Spinal cord (tissue), 10 donors: ENCODE measurements around the gene PDZD8. TPM values are rescaled to one million over a fixed set of nuclear protein-coding genes. Genes with fewer than 3 reads are reported as not detected.
A peak's percentile ranks its signal among the peaks of the same experiment; 100 is the strongest.

Source experiments
- DNase-seq, 6 donors: peaks; one replicate each; pipeline versions ENCODE4 v3.0.0 to v3.0.0-alpha.2; 2013 to 2015; ENCODE audit warnings: low spot score in 6 of 6, low read depth in 4 of 6
- H3K27ac ChIP-seq: one replicate; pipeline ENCODE4 v1.5.1; 2013; ENCODE audit warnings: low read depth, low read length, control low read depth
- H3K27me3 ChIP-seq: one replicate; pipeline ENCODE4 v1.6.1; 2013; ENCODE audit warnings: low read length; ENCODE audit not compliant: control insufficient read depth, insufficient read depth
- H3K36me3 ChIP-seq: one replicate; pipeline ENCODE4 v1.6.1; 2013; ENCODE audit warnings: low read length; ENCODE audit not compliant: control insufficient read depth, insufficient read depth
- H3K4me1 ChIP-seq: one replicate; pipeline ENCODE4 v1.6.1; 2013; ENCODE audit warnings: low read length; ENCODE audit not compliant: control insufficient read depth, insufficient read depth
- H3K4me3 ChIP-seq: one replicate; pipeline ENCODE4 v1.5.1; 2013; ENCODE audit warnings: low read depth, low read length, control low read depth
- H3K9me3 ChIP-seq: one replicate; pipeline ENCODE4 v1.6.1; 2013; ENCODE audit warnings: low read length; ENCODE audit not compliant: control insufficient read depth, insufficient read depth
- WGBS: methylation state at CpG from one replicate; pipeline ENCODE4 v1.1.5; 2013; ENCODE audit warnings: missing lambda C conversion rate; ENCODE audit not compliant: insufficient coverage; 5-methylcytosine and 5-hydroxymethylcytosine counted together
- polyA plus RNA-seq, 2 donors: library from polyadenylated mRNA; unstranded; fragments of 120-200 nt; gene quantifications; one replicate each; pipeline ENCODE4 v1.2.1, GENCODE V29; 2013; ENCODE audit not compliant: insufficient read length in 2 of 2
- total RNA-seq, 2 donors: library from RNA; depleted of rRNA in 1 of 2; stranded (reverse); fragments of 120-200 nt in 1 of 2; fragments of >200 nt in 1 of 2; gene quantifications; one replicate each; pipeline versions ENCODE4 v1.2.3 to v1.2.4, GENCODE V29; 2013 to 2014
- donor health status: healthy.

Gene PDZD8
- total and polyA plus RNA-seq, 4 donors, result 25.2 to 43.6 (median 35.6) TPM

DNA sequence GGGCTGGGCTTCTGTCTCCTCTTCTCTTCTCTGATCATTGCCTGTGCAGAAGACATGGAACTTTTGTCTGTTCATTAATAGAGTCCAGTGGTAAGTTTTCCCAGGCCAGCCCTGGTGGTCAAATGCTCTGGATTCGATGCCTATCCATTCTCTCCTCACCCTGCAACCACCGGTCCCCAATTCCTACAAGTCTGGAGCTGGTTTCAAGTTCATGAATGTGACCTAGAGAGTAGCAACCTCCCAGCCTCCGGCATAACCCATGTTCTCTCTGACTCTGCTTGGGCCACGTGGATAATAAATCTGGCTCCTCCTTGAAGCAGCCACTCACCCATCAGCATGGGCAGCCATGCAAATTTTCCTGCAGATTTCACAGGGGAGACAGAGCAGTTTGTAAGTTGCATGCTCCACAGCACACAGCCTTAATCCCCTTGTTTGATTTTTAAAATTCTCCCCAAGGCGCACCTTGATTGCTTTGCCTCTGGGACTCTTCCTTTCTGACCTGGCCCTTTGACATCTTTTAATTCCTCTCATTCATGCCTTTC is 37.3 kb upstream of the PDZD8 start:
- Histone ChIP-seq H3K9me3 (no peaks in the 10 kb centered on the region), H3K27ac (no peak overlapping the region), H3K4me3 (no peak overlapping the region), H3K4me1 (no peaks in the 10 kb centered on the region), H3K36me3 (no peaks in the 10 kb centered on the region), H3K27me3 (no peaks in the 10 kb centered on the region)
- 73% methylated on average over 4 of the region's 5 CpGs for WGBS
- no peak for DNase-seq

- H3K27ac ChIP-seq, result no peak overlapping the region
- 80% methylated on average over 4 of the region's 8 CpGs for WGBS
- no peaks in the 10 kb centered on the region for H3K4me1 ChIP-seq
- no peaks in the 10 kb centered on the region for H3K9me3 ChIP-seq
- DNase-seq, result peak in 2 of 6 donors; percentile 19 to 76
- H3K4me3 ChIP-seq, result no peak overlapping the region
- H3K36me3 ChIP-seq, result no peaks in the 10 kb centered on the region
- H3K27me3 ChIP-seq, result no peaks in the 10 kb centered on the region
Observed at GRCh38 chr10:117411479-117412399, 36.5 kb upstream of the PDZD8 start.

- H3K27ac ChIP-seq, result no peak overlapping the region
- DNase-seq, result no peak
- H3K9me3 ChIP-seq, result no peaks in the 10 kb centered on the region
- no peaks in the 10 kb centered on the region for H3K27me3 ChIP-seq
- WGBS, result 97% methylated on average over 4 of the region's 4 CpGs
- no peaks in the 10 kb centered on the region for H3K36me3 ChIP-seq
- no peak overlapping the region for H3K4me3 ChIP-seq
- no peaks in the 10 kb centered on the region for H3K4me1 ChIP-seq
Observed at GRCh38 chr10:117410557-117410956, 35.3 kb upstream of the PDZD8 start.

DNA sequence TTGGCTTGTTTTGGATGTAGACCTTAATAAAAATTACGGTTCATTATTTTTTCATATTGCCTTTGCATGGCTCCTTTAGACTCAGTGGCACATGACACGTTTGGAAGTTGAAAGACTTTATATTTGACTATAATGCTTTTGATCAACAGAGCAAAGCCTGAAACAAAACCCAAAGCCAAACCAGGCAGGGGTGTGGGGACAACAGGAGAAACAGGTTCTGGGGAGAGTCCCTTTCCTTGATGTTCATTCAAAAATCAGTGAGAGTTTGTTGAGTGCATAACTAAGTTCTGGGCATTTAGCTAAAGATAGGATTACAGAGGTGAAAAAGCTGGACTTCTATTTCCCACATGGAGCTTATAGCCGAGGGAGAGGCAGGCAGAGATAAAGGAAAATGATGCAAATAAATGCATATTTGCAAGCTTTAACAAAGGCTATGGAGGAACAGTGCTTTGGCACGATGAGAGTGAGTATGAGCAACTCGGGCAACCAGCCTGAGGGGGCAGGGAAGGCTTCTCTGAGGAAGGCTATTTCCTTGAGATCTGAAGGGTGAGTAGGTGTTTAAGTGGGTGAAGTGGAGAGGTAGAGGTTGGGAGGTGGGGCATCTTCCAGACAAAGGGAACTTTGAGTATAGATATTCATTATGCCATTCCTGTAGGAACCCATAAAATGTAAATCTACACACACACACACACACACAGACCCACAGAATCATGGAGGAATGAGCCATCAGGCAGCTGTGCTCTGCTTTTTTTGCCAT is 34.5 kb upstream of the PDZD8 start:
- DNase-seq, result no peak
- Histone ChIP-seq H3K36me3 (no peaks in the 10 kb centered on the region), H3K9me3 (no peaks in the 10 kb centered on the region), H3K4me1 (no peaks in the 10 kb centered on the region), H3K4me3 (no peak overlapping the region), H3K27me3 (no peaks in the 10 kb centered on the region), H3K27ac (no peak overlapping the region)
- 80% methylated on average over 3 of the region's 5 CpGs for WGBS

DNA sequence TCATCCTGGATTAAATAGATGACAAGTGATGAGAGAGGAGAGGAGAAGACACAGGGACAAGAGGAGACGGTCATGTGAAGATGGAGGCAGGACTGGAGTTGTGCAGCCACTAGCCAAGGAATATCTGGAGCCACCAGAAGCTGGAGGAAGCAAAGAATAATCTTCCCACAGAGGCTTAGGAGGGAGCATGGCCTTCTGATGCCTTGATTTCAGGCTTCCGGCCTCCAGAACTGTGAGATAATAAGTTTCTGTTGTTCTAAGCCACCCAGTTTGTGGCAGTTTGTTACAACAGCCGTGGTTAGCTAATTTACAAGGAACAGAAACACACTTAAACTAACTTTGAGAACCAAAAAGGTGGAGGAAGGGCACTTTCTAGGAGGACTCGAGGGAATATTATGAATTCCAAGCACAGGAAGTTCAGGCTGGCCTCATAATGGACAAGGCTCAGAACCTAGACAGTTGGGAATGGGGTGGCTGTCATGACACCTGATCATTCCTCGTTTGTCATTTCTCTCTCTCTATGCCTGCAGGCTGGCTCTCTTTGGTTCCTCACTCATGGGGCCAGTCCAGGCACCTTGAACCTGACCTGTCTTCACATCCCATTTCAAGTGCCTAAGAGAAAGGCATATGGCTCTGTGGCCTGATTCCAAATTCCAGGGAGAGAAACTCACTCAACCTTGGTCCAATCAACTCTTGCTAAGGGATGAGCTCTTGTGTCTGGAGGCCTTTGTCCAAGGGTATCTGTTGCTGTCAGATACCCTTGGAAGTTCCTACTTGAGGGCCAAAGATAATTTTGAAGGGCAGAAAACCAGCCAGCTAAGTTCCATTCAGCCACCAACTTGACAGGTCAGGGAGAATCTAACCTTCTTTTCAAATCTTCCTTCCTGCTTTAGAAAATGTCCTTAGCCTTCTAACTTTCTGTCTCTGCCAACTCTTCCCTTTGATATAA is 33.5 kb upstream of the PDZD8 start:
- DNase-seq, result no peak
- Histone ChIP-seq H3K9me3 (no peaks in the 10 kb centered on the region), H3K27me3 (no peaks in the 10 kb centered on the region), H3K27ac (no peak overlapping the region), H3K4me1 (no peaks in the 10 kb centered on the region), H3K4me3 (no peak overlapping the region), H3K36me3 (no peaks in the 10 kb centered on the region)
- 76% methylated on average over 3 of the region's 5 CpGs for WGBS

DNA sequence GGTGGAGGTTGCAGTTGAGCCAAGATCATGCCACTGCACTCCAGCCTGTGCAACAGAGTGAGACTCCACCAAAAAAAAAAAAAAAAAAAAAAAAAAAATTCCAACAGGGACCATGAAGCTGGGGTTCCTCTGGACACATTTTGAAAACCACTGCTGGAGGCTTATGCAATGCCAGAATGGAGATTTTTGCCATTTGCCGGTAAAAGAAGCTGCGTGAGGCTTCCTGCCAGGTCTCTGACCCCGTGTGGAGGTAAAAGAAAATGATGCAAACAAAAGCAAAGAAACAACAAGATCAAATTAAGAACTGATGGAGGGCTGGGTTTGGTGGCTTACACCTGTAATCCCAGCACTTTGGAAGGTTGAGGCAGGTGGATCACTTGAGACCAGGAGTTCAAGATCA is 30.5 kb upstream of the PDZD8 start:
- DNase-seq, result no peak
- no CpG with 5 or more reads among the region's 3 CpGs for WGBS
- no peaks in the 10 kb centered on the region for H3K9me3 ChIP-seq
- H3K36me3 ChIP-seq, result no peaks in the 10 kb centered on the region
- H3K4me1 ChIP-seq, result no peaks in the 10 kb centered on the region
- no peaks in the 10 kb centered on the region for H3K27me3 ChIP-seq
- H3K27ac ChIP-seq, result no peak overlapping the region
- H3K4me3 ChIP-seq, result no peak overlapping the region

DNA sequence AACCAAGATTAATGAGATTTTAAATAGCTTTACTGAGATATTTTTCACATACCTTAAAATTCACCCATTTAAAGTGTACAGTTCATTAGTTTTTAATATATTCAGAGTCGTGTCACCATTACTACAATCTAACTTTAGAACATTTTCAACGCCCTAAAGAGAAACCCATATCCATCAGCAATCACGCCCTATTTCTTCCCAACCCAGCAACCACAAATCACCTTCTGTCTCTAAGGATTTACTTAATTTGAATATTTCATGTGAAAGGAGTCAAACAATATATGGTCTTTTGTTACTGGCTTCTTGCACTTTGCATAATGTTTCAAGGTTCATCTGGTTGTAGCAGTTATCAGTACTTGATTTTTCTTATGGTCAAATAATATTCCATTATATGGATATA is 25.1 kb upstream of the PDZD8 start:
- Histone ChIP-seq H3K27me3 (no peaks in the 10 kb centered on the region), H3K4me1 (no peaks in the 10 kb centered on the region), H3K9me3 (no peaks in the 10 kb centered on the region), H3K4me3 (no peak overlapping the region), H3K27ac (no peak overlapping the region), H3K36me3 (no peaks in the 10 kb centered on the region)
- WGBS, result no CpG with 5 or more reads among the region's 3 CpGs
- no peak for DNase-seq

DNA sequence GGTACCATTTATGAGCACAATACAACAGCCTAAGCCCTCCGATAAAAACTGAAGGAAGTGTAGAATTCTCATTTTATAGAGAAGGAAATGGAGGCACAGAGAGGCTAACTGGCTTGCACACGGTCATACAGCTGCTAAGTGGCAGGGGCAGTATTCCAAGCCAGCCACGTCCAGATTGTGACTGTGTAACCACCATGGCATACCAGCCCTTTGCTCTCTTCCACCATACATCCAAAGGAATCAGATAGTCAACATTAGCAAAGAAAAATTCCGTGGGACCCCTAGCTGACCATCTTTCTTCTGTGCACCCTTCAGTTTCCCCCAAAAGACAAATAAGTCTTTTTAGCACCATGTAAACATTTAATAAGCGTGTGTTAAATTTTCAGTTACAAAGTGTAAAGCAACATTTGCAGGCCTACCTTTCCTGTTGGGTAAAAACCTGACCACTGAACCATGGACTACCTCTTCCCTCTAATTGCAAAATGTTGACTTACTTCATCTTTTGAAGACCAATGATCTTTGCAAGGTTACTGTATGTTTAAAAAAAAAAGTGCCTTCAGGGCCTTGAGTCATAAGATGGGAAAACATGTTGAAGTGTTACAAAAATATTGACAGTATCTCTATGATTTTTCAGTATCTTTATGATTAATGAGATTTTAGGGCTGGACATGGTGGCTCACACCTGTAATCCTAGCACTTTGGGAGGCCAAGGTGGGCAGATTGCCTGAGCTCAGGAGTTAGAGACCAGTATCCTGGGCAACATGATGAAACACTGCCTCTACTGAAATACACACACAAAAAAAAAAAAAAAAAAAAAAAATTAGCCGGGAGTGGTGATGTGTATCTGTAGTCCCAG is 24.3 kb upstream of the PDZD8 start:
- Histone ChIP-seq H3K27ac (no peak overlapping the region), H3K27me3 (no peaks in the 10 kb centered on the region), H3K36me3 (no peaks in the 10 kb centered on the region), H3K4me1 (no peaks in the 10 kb centered on the region), H3K9me3 (no peaks in the 10 kb centered on the region), H3K4me3 (no peak overlapping the region)
- WGBS, result 84% methylated on average over 2 of the region's 6 CpGs
- DNase-seq, result no peak
